K562 (cell line): ENCODE measurements around the gene PMIS2. TPM values are rescaled to one million over a fixed set of nuclear protein-coding genes. Genes with fewer than 3 reads are reported as not detected.

ENCODE experiments used
- CHD1 ChIP-seq: fragments of 200-600 bp; sonication (generic); IDR thresholded peaks from one replicate; pipeline ENCODE4 v1.6.1; 2012; ENCODE audit warnings: mild to moderate bottlenecking, moderate library complexity, low read length, inconsistent platforms
- CUX1 ChIP-seq: fragments of 200-800 bp; sonication (Bioruptor generic); IDR thresholded peaks from 2 replicates; pipeline ENCODE4 v1.6.1; 2016; ENCODE audit warnings: missing genetic modification characterization, missing compliant biosample characterization
- NCOA4 ChIP-seq: fragments of 450-650 bp; IDR thresholded peaks from 2 replicates; pipeline ENCODE4 v1.6.1; 2018; ENCODE audit warnings: mild to moderate bottlenecking; ENCODE audit not compliant: partially characterized antibody
- PRPF4 ChIP-seq: fragments of 200-400 bp; formaldehyde crosslinking; IDR thresholded peaks from one replicate; pipeline ENCODE4 v1.6.1; 2017; ENCODE audit warnings: low read length, low read depth, mild to moderate bottlenecking; ENCODE audit not compliant: insufficient read depth, poor library complexity, severe bottlenecking
- RBM14 ChIP-seq: fragments of 200-400 bp; formaldehyde crosslinking; IDR thresholded peaks from 2 replicates; pipeline ENCODE4 v1.6.1; 2018; ENCODE audit warnings: low read depth, mild to moderate bottlenecking, low read length, moderate library complexity, borderline replicate concordance; ENCODE audit not compliant: insufficient read depth
- TGIF2 ChIP-seq: sonication (generic); formaldehyde crosslinking; IDR thresholded peaks from 2 replicates; pipeline ENCODE4 v1.8.1; 2022; ENCODE audit warnings: mild to moderate bottlenecking, missing genetic modification reagents, moderate library complexity
- ZKSCAN8 ChIP-seq: fragments of 200-800 bp; sonication (Bioruptor generic); IDR thresholded peaks from 2 replicates; pipeline ENCODE4 v1.6.1; 2016; ENCODE audit warnings: missing genetic modification characterization, missing compliant biosample characterization
- ZNF124 ChIP-seq: sonication (generic); formaldehyde crosslinking; IDR thresholded peaks from 2 replicates; pipeline ENCODE4 v1.8.1; 2022; ENCODE audit warnings: missing genetic modification reagents
- ZNF695 ChIP-seq: fragments of 450-650 bp; formaldehyde crosslinking; IDR thresholded peaks from 2 replicates; pipeline ENCODE4 v1.4.0; 2020; ENCODE audit warnings: mild to moderate bottlenecking, moderate library complexity
- ZNF707 ChIP-seq: fragments of 250-450 bp; sonication (Bioruptor Pico); conservative IDR thresholded peaks from 2 replicates; pipeline ENCODE4 v1.8.0; 2022; ENCODE audit warnings: inconsistent platforms, mild to moderate bottlenecking, moderate library complexity
- ZNF780A ChIP-seq: fragments of 250-450 bp; sonication (Bioruptor Pico); IDR thresholded peaks from 2 replicates; pipeline ENCODE4 v1.5.0; 2021; ENCODE audit warnings: mild to moderate bottlenecking
- polyA plus RNA-seq, 8 experiments: library from polyadenylated mRNA; depleted of rRNA in 4 of 8; stranded (reverse) in 5 of 8; unstranded in 3 of 8; fragments of >200 nt; fragmentation: Nextera tagmentation in 2 of 8; fragmentation: Illumina TruSeq in 1 of 8; extraction: Ambion mirVana in 2 of 8; extraction: Trizol in 1 of 8; gene quantifications; 2 replicates each; pipeline versions ENCODE4 v1.2.1 to v1.2.3, GENCODE V29; 2011 to 2014; ENCODE audit warnings: inconsistent platforms in 1 of 8, missing spikeins in 1 of 8
- total RNA-seq, 7 experiments: library from RNA; depleted of rRNA in 6 of 7; stranded (reverse); fragments of >200 nt in 6 of 7; fragmentation: Illumina TruSeq in 2 of 7; extraction: Trizol in 2 of 7; gene quantifications; 2 replicates each; pipeline versions ENCODE4 v1.2.1 to v1.2.3, GENCODE V29; 2011 to 2021; ENCODE audit warnings: low replicate concordance in 1 of 7
- TF ChIP-seq, protein P1 (sequence below): sonication (generic); formaldehyde crosslinking; IDR thresholded peaks from 2 replicates; pipeline ENCODE4 v1.8.0; 2022; ENCODE audit warnings: mild to moderate bottlenecking, missing genetic modification reagents

Gene PMIS2
- total and polyA plus RNA-seq, 9 of the 15 experiments (the other 6 are each of a cell fraction or from before 2014, with no cell fraction given), result not detected

- no peak for TF ChIP-seq CUX1 (CRISPR knock-in tag)
- TF ChIP-seq CHD1, result no peak
- TF ChIP-seq, protein P1, sequence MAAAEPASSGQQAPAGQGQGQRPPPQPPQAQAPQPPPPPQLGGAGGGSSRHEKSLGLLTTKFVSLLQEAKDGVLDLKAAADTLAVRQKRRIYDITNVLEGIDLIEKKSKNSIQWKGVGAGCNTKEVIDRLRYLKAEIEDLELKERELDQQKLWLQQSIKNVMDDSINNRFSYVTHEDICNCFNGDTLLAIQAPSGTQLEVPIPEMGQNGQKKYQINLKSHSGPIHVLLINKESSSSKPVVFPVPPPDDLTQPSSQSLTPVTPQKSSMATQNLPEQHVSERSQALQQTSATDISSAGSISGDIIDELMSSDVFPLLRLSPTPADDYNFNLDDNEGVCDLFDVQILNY (CRISPR knock-in tag), result no peak
- TF ChIP-seq PRPF4, result no peak
- no peak for TF ChIP-seq TGIF2 (CRISPR knock-in tag)
- no peak for TF ChIP-seq ZNF124 (CRISPR knock-in tag)
- no peak for TF ChIP-seq ZNF695
- TF ChIP-seq ZKSCAN8 (CRISPR knock-in tag), result no peak
- TF ChIP-seq NCOA4, result no peak
- TF ChIP-seq RBM14, result no peak
- no peak for TF ChIP-seq ZNF707
- no peak for TF ChIP-seq ZNF780A
Measured at GRCh38 chr19:35557539-35558399, 28.2 kb upstream of the PMIS2 start (continued).
